HEK293 (cell line): ENCODE results near the gene SWI5.

Experiments used
- BCL11A ChIP-seq: fragments of 450-650 bp; formaldehyde crosslinking; IDR thresholded peaks from 2 replicates; pipeline ENCODE4 v1.5.1; 2016; ENCODE audit warnings: low read depth, missing biosample characterization, missing genetic modification characterization
- HOXA7 ChIP-seq: sonication (generic); formaldehyde crosslinking; IDR thresholded peaks from 2 replicates; pipeline ENCODE4 v1.8.1; 2022; ENCODE audit warnings: missing genetic modification reagents, borderline replicate concordance
- KLF16 ChIP-seq: fragments of 450-650 bp; formaldehyde crosslinking; IDR thresholded peaks from 2 replicates; pipeline ENCODE4 v1.5.1; 2017; ENCODE audit warnings: missing biosample characterization, missing genetic modification characterization
- ZEB2 ChIP-seq: fragments of 450-650 bp; formaldehyde crosslinking; IDR thresholded peaks from 2 replicates; pipeline ENCODE4 v1.5.1; 2016; ENCODE audit warnings: missing biosample characterization, missing genetic modification characterization
- ZNF510 ChIP-seq: fragments of 450-650 bp; formaldehyde crosslinking; IDR thresholded peaks from 2 replicates; pipeline ENCODE4 v1.5.1; 2018; ENCODE audit warnings: mild to moderate bottlenecking, missing genetic modification characterization, missing biosample characterization; ENCODE audit not compliant: insufficient replicate concordance
- ZNF529 ChIP-seq: fragments of 450-650 bp; formaldehyde crosslinking; IDR thresholded peaks from 2 replicates; pipeline ENCODE4 v1.5.1; 2017; ENCODE audit warnings: missing genetic modification characterization, missing biosample characterization; ENCODE audit not compliant: insufficient replicate concordance
- ZNF548 ChIP-seq: fragments of 450-650 bp; formaldehyde crosslinking; IDR thresholded peaks from 2 replicates; pipeline ENCODE4 v1.5.1; 2016; ENCODE audit warnings: missing biosample characterization, missing genetic modification characterization
- ZNF560 ChIP-seq: fragments of 450-650 bp; formaldehyde crosslinking; IDR thresholded peaks from 2 replicates; pipeline ENCODE4 v1.5.1; 2017; ENCODE audit warnings: missing biosample characterization, missing genetic modification characterization, borderline replicate concordance
- ZNF629 ChIP-seq: fragments of 450-650 bp; formaldehyde crosslinking; IDR thresholded peaks from 2 replicates; pipeline ENCODE4 v1.5.1; 2017; ENCODE audit warnings: missing biosample characterization, missing genetic modification characterization
- ZNF677 ChIP-seq: fragments of 450-650 bp; IDR thresholded peaks from 2 replicates; pipeline ENCODE4 v1.5.0; 2018; ENCODE audit warnings: missing biosample characterization, mild to moderate bottlenecking, missing genetic modification characterization, moderate library complexity
- ZNF776 ChIP-seq: fragments of 450-650 bp; formaldehyde crosslinking; IDR thresholded peaks from 2 replicates; pipeline ENCODE4 v1.5.0; 2017; ENCODE audit warnings: missing biosample characterization, missing genetic modification characterization, borderline replicate concordance
- ZNF777 ChIP-seq: fragments of 450-650 bp; formaldehyde crosslinking; IDR thresholded peaks from 2 replicates; pipeline ENCODE4 v1.5.1; 2017; ENCODE audit warnings: missing biosample characterization, missing genetic modification characterization, borderline replicate concordance
- ZXDB ChIP-seq: fragments of 450-650 bp; formaldehyde crosslinking; IDR thresholded peaks from 2 replicates; pipeline ENCODE4 v1.5.1; 2016; ENCODE audit warnings: missing biosample characterization, missing genetic modification characterization
- TF ChIP-seq, protein P1 (sequence below): fragments of 450-650 bp; formaldehyde crosslinking; IDR thresholded peaks from 2 replicates; pipeline ENCODE4 v1.5.1; 2016; ENCODE audit warnings: missing biosample characterization, missing genetic modification characterization
- TF ChIP-seq, protein P2 (sequence below): fragments of 450-650 bp; formaldehyde crosslinking; IDR thresholded peaks from 2 replicates; pipeline ENCODE4 v1.5.1; 2017; ENCODE audit warnings: missing biosample characterization, mild to moderate bottlenecking, missing genetic modification characterization, moderate library complexity
- TF ChIP-seq, protein P3 (sequence below): fragments of 450-650 bp; formaldehyde crosslinking; IDR thresholded peaks from 2 replicates; pipeline ENCODE4 v1.5.1; 2016; ENCODE audit warnings: missing biosample characterization, missing genetic modification characterization
- TF ChIP-seq, protein P4 (sequence below): fragments of 450-650 bp; formaldehyde crosslinking; IDR thresholded peaks from 2 replicates; pipeline ENCODE4 v1.5.1; 2016; ENCODE audit warnings: missing biosample characterization, missing genetic modification characterization
- TF ChIP-seq, protein P5 (sequence below): fragments of 450-650 bp; formaldehyde crosslinking; IDR thresholded peaks from 2 replicates; pipeline ENCODE4 v1.5.1; 2016; ENCODE audit warnings: missing biosample characterization, missing genetic modification characterization, borderline replicate concordance

SWI5 gene

DNA sequence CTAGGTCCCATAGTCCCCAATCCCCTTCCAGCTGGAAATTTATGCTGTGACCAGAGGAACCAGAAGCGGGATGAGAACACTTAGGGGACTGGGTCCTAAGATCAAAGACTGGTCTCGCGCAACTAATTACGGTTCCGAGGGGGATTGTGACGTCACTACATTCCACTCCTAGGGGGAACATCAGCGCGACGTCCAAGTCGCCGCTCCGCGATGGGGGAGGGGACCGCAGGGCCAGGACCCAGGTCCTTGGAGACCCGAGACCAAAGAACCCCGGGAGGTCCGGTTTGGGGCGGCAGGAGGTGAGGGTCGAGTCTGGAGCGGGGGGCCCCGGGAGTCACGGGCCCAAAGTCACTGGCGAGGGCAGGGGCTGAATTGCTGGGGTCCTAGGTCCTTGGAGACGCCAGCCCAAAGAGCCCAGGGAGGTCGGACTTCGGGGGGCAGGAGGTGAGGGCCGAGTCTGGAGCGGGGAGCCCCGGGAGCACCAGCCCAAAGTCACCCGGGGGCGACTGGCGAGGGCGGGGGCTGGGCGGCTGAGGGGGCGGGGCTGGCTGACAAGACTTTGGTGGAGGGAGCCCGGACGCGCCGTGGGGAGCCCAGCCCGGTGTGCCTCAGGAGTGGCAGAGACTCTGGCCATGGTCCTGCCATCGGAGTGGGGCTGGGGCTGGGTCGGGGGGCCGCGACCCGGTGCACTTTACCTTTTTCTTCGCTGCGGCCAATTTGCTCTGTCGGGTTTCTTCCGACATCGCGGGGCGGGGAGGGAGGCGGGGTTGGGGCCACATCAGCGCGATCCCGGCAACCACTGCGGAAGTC lies 673 bp upstream of the SWI5 start, which contains the start of gene GOLGA2 (continued):
- TF ChIP-seq, protein P1, sequence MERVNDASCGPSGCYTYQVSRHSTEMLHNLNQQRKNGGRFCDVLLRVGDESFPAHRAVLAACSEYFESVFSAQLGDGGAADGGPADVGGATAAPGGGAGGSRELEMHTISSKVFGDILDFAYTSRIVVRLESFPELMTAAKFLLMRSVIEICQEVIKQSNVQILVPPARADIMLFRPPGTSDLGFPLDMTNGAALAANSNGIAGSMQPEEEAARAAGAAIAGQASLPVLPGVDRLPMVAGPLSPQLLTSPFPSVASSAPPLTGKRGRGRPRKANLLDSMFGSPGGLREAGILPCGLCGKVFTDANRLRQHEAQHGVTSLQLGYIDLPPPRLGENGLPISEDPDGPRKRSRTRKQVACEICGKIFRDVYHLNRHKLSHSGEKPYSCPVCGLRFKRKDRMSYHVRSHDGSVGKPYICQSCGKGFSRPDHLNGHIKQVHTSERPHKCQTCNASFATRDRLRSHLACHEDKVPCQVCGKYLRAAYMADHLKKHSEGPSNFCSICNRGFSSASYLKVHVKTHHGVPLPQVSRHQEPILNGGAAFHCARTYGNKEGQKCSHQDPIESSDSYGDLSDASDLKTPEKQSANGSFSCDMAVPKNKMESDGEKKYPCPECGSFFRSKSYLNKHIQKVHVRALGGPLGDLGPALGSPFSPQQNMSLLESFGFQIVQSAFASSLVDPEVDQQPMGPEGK (tag by site-specific recombination): peak; percentile 36; the same call in 1 of the 2 replicates
- TF ChIP-seq, protein P2, sequence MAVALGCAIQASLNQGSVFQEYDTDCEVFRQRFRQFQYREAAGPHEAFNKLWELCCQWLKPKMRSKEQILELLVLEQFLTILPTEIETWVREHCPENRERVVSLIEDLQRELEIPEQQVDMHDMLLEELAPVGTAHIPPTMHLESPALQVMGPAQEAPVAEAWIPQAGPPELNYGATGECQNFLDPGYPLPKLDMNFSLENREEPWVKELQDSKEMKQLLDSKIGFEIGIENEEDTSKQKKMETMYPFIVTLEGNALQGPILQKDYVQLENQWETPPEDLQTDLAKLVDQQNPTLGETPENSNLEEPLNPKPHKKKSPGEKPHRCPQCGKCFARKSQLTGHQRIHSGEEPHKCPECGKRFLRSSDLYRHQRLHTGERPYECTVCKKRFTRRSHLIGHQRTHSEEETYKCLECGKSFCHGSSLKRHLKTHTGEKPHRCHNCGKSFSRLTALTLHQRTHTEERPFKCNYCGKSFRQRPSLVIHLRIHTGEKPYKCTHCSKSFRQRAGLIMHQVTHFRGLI: no peak
- no peak for TF ChIP-seq ZNF548 (tag by site-specific recombination)
- TF ChIP-seq KLF16 (tag by site-specific recombination): peak; percentile 41; the same call in 1 of the 2 replicates
- no peak for TF ChIP-seq BCL11A (tag by site-specific recombination)
- peak; percentile 46; the same call in 1 of the 2 replicates for TF ChIP-seq ZXDB (tag by site-specific recombination)
- 0 out of 2 replicates have a peak, but pooled peaks have one; percentile 23 for TF ChIP-seq ZEB2
- no peak for TF ChIP-seq ZNF510 (tag by site-specific recombination)
- TF ChIP-seq HOXA7: no peak
- TF ChIP-seq ZNF677 (tag by site-specific recombination): no peak
- TF ChIP-seq ZNF777 (tag by site-specific recombination): no peak
- peak; percentile 85 for TF ChIP-seq ZNF629 (tag by site-specific recombination)
- TF ChIP-seq, protein P3, sequence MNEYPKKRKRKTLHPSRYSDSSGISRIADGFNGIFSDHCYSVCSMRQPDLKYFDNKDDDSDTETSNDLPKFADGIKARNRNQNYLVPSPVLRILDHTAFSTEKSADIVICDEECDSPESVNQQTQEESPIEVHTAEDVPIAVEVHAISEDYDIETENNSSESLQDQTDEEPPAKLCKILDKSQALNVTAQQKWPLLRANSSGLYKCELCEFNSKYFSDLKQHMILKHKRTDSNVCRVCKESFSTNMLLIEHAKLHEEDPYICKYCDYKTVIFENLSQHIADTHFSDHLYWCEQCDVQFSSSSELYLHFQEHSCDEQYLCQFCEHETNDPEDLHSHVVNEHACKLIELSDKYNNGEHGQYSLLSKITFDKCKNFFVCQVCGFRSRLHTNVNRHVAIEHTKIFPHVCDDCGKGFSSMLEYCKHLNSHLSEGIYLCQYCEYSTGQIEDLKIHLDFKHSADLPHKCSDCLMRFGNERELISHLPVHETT (tag by site-specific recombination): no peak
- TF ChIP-seq ZNF529 (tag by site-specific recombination): no peak
- TF ChIP-seq, protein P4, sequence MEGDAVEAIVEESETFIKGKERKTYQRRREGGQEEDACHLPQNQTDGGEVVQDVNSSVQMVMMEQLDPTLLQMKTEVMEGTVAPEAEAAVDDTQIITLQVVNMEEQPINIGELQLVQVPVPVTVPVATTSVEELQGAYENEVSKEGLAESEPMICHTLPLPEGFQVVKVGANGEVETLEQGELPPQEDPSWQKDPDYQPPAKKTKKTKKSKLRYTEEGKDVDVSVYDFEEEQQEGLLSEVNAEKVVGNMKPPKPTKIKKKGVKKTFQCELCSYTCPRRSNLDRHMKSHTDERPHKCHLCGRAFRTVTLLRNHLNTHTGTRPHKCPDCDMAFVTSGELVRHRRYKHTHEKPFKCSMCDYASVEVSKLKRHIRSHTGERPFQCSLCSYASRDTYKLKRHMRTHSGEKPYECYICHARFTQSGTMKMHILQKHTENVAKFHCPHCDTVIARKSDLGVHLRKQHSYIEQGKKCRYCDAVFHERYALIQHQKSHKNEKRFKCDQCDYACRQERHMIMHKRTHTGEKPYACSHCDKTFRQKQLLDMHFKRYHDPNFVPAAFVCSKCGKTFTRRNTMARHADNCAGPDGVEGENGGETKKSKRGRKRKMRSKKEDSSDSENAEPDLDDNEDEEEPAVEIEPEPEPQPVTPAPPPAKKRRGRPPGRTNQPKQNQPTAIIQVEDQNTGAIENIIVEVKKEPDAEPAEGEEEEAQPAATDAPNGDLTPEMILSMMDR: no peak
- TF ChIP-seq, protein P5, sequence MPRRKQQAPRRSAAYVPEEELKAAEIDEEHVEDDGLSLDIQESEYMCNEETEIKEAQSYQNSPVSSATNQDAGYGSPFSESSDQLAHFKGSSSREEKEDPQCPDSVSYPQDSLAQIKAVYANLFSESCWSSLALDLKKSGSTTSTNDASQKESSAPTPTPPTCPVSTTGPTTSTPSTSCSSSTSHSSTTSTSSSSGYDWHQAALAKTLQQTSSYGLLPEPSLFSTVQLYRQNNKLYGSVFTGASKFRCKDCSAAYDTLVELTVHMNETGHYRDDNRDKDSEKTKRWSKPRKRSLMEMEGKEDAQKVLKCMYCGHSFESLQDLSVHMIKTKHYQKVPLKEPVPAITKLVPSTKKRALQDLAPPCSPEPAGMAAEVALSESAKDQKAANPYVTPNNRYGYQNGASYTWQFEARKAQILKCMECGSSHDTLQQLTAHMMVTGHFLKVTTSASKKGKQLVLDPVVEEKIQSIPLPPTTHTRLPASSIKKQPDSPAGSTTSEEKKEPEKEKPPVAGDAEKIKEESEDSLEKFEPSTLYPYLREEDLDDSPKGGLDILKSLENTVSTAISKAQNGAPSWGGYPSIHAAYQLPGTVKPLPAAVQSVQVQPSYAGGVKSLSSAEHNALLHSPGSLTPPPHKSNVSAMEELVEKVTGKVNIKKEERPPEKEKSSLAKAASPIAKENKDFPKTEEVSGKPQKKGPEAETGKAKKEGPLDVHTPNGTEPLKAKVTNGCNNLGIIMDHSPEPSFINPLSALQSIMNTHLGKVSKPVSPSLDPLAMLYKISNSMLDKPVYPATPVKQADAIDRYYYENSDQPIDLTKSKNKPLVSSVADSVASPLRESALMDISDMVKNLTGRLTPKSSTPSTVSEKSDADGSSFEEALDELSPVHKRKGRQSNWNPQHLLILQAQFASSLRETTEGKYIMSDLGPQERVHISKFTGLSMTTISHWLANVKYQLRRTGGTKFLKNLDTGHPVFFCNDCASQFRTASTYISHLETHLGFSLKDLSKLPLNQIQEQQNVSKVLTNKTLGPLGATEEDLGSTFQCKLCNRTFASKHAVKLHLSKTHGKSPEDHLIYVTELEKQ (tag by site-specific recombination): no peak
- TF ChIP-seq ZNF776: no peak
- no peak for TF ChIP-seq ZNF560 (tag by site-specific recombination)
